Peyer's patch (tissue), 4 donors: ENCODE measurements around the gene FUOM.

Experiments
- POLR2A ChIP-seq, 2 donors: fragments of 450-650 bp; IDR thresholded peaks; one replicate each; pipeline ENCODE4 v1.5.1; 2017; ENCODE audit warnings: antibody characterized with exemption in 2 of 2, mild to moderate bottlenecking in 2 of 2, moderate library complexity in 2 of 2
- TF ChIP-seq, protein P1 (sequence below), 6 experiments: fragments of 450-650 bp in 4 of 6; fragments of 200-600 bp in 2 of 6; sonication (generic) in 1 of 6; IDR thresholded peaks; one replicate each; pipeline ENCODE4 v1.5.1; 2017 to 2019; ENCODE audit warnings: antibody characterized with exemption in 6 of 6, mild to moderate bottlenecking in 3 of 6, moderate library complexity in 1 of 6

GRCh38 chr10:133336577-133337369 is 21.0 kb downstream of the FUOM start, which contains the start of gene CALY:
- TF ChIP-seq, protein P1, sequence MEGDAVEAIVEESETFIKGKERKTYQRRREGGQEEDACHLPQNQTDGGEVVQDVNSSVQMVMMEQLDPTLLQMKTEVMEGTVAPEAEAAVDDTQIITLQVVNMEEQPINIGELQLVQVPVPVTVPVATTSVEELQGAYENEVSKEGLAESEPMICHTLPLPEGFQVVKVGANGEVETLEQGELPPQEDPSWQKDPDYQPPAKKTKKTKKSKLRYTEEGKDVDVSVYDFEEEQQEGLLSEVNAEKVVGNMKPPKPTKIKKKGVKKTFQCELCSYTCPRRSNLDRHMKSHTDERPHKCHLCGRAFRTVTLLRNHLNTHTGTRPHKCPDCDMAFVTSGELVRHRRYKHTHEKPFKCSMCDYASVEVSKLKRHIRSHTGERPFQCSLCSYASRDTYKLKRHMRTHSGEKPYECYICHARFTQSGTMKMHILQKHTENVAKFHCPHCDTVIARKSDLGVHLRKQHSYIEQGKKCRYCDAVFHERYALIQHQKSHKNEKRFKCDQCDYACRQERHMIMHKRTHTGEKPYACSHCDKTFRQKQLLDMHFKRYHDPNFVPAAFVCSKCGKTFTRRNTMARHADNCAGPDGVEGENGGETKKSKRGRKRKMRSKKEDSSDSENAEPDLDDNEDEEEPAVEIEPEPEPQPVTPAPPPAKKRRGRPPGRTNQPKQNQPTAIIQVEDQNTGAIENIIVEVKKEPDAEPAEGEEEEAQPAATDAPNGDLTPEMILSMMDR (IDR thresholded peaks at IDR 0.05), result no peak
- TF ChIP-seq POLR2A (IDR thresholded peaks at IDR 0.05), result no peak
